A549 treated with GW870086 at 1 μM for 4 hours (cell line): ENCODE data around the gene CDX4. TPM values are rescaled to one million over a fixed set of nuclear protein-coding genes. Genes with fewer than 3 reads are reported as not detected.

Experiments
- total RNA-seq: library from RNA; stranded (reverse); fragments of 200-300 nt; extraction: Qiagen RNA extraction; gene quantifications from 5 replicates; pipeline ENCODE4 v1.2.3, GENCODE V29; 2022; ENCODE audit warnings: low read depth

CDX4 gene, protein sequence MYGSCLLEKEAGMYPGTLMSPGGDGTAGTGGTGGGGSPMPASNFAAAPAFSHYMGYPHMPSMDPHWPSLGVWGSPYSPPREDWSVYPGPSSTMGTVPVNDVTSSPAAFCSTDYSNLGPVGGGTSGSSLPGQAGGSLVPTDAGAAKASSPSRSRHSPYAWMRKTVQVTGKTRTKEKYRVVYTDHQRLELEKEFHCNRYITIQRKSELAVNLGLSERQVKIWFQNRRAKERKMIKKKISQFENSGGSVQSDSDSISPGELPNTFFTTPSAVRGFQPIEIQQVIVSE
- not detected in 5 replicates for total RNA-seq

GRCh38 chrX:73446831-73447230 lies at the start of gene CDX4:
Gene CDX4 (plus strand): TSS chrX:73447053. CDS start chrX:73447254, 201 bp downstream.

Other genes with a start within 250 kb of the CDX4 start
- gene NAP1L2, start 232.2 kb upstream of the CDX4 start, total RNA-seq, result 0.88 to 1.3 TPM (median 0.93 TPM) in 5 replicates
- gene CHIC1, start 116.1 kb downstream of the CDX4 start, total RNA-seq, result 3.3 to 5.8 TPM (median 4.6 TPM) in 5 replicates